HG03521 (cell line): ENCODE measurements around the gene CD81.

Experiments used
- ATAC-seq: cut with Tn5 transposase; IDR thresholded peaks from one replicate; pipeline ENCODE4 v1.9.1; 2021; ENCODE audit warnings: mild to moderate bottlenecking, moderate library complexity; ENCODE audit not compliant: unreplicated experiment

CD81 gene

DNA sequence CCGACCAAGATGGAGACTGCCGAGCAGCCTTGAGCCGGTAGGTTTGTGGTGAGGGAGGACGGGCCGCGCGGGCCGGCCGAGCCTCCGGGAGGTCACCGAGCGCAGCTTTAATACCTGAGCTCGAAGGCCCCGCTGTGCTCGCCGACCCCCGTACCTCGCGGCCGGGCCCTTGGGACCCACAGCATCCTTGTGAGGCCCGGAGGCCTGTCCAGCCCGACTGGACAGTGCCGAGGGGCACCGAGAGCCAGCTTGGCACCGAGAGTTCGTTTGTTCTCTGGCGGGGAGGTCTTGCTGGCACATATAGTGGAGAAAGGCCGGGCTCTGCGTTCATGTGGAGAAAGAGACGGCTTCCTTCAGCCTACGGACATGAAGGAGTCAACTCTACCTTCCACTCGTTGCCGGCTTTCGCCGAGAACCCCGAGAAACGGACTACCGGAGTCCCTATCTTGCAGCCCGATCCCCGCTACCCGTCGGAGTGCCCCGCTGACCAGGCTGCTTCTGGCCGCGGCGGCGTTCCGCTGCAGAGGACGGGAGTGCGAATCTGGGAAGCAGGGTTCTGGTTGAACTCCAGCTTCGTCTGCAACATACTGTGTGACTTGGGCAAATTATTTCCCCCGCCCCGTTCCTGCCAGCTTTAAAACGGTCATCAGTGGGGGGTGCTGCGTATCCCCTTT lies 23.8 kb downstream of the CD81 start:
- ATAC-seq, result no peak

DNA sequence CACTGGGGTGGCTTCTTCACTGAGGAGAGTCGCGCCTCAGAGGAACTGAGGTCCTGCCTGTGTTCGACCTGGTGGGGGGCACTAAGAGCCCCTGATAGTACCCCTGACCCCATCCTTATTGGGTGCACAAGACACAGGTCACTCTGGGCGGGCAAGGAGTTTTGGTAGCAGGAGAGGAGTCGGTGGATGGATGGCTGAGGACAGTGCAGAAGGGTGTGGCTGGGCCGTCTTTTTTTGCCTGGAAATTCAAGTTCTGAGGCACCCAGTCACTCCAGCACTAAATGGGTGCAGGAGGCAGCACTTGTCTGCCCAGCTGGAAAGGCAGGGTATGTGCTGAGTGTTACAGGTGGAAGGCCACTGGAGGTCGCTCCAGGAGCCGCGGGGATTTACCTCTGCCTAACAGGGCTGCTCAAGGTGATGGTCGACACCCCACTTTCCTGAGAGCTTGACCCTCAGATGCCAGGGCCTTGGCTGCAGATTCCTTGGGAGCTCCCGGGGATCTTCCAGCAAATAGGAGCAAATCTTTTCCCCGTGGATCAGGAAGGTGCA lies 24.4 kb downstream of the CD81 start:
- ATAC-seq, result no peak

DNA sequence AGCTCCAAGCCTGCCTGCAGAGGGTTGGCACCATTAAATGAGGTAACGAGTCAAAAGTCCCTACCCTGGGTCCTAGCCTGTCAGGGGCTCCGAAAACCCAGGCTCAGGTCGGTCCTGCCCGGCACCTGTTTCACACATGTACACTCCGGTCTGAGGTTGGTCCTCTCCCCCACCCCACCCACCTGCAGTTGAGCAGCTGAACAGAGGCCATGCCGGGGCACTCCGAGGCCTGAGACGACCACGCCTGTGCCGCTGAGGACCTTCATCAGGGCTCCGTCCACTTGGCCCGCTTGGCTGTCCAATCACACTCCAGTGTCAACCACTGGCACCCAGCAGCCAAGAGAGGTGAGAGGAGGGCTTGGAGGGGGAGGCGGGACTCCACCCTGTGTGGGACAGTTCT lies 25.0 kb downstream of the CD81 start:
- no peak for ATAC-seq

DNA sequence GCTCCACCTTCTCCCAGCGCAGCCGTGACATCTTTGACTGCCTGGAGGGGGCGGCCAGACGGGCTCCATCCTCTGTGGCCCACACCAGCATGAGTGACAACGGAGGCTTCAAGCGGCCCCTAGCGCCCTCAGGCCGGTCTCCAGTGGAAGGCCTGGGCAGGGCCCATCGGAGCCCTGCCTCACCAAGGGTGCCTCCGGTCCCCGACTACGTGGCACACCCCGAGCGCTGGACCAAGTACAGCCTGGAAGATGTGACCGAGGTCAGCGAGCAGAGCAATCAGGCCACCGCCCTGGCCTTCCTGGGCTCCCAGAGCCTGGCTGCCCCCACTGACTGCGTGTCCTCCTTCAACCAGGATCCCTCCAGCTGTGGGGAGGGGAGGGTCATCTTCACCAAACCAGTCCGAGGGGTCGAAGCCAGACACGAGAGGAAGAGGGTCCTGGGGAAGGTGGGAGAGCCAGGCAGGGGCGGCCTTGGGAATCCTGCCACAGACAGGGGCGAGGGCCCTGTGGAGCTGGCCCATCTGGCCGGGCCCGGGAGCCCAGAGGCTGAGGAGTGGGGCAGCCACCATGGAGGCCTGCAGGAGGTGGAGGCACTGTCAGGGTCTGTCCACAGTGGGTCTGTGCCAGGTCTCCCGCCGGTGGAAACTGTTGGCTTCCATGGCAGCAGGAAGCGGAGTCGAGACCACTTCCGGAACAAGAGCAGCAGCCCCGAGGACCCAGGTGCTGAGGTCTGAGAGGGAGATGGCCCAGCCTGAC lies 26.0 kb downstream of the CD81 start:
- ATAC-seq, result no peak

DNA sequence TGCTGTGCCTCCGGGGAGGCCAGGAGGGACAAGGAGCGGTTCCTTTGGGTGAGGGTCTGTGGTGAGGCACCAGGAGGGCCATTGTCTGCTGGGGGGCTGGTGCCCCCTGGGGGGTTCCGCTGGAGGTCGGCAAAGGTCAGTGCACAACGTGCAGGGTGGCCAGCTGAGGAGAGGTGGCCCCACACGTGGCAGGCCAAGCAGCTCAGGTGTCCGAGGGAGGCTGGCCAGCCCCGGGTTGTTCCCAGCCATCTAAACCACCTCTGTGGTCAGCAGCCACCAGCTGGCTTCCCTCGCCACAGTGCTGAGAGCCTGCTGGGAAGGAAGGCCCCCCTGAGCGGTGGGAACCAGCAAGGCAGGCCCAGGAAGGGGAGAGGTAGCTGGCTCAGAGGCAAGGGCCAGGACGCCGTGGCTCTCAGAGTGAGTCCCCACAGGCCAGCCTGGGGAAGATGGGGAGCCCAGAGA lies 27.7 kb downstream of the CD81 start:
- ATAC-seq, result no peak

DNA sequence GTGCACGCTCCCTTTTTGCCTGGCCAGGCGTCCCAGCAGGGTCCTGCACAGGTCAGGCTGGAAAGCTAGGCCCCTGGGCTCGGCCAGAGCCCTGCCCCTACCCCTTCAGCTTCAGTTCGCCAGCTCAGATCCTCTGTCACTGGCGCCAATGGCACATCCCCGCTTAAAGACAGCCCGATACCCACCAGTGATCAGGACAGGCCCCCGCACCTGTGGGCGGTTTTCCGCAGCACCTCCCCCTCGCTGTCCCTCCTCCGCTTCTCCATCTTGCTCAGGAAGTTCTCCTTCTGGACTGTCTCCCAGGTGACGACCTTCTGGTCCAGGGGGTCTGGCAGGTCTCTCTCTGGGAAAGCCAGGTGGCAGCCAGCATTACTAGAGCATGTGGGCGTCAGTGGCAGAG lies 29.3 kb downstream of the CD81 start:
- ATAC-seq, result no peak

DNA sequence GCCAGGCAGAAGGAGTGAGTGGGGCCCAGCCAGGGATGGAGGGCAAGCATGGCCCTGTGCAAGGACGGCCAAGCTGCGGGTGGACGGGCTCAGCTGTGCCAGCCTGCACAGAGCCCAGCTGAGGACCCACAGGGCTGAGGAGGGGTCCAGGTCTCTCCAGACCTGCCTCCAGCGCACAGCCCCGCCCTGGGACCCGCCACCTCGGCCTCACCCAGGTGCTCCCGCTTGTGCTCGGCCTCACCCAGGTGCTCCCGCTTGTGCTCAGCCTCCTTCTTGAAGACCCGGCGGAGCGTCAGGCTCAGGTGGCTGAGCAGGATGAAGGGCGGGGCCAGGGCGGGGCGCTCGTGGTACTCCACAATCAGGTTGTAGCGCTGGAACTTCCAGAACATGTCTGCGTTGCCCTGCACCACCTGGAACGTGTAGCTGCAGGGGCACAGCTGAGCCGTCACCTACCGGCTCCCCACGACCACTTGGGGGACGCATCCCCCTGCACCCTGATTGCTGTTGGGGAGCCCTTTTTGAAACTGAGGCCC lies 29.8 kb downstream of the CD81 start:
- ATAC-seq, result no peak

DNA sequence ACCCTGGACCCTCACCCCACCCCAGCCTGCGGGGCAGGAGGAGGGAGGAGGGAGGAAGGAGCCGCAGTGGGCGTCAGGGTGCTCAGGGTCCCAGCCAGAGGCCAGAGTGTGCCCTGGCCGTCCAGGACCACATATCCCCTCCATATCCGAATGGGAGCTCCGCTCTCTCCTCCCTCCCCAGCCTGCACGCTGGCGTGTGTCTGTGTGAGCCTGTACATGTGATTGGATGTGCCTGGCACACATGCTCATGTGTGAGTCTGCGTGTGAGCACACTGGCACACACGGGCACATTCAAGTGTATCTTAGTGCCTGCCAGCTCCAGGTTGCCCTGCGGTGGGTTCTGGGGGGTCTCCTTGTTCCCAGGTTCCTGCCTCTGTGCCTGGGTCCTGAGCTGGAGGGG lies 31.6 kb downstream of the CD81 start:
- no peak for ATAC-seq

DNA sequence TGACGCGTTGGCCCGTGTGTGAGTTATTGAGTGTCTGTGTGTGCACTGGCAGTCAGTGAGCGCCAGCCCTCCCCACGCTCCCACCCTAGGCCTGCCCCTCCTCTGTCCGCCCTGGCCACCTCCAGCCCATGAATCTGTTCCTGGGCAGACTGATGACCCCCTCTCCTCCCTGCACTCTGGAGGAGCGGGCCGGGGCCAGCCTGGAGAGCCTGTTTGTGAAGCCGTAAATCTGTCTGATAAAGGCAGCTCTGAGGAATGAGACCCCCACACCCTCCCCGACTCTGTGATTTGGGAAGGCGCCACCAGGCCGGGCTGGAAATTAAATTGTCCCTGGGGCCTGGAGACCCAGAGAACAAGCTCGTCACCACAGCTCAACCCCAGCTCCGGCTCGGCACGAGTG lies 32.0 kb downstream of the CD81 start:
- no peak for ATAC-seq

DNA sequence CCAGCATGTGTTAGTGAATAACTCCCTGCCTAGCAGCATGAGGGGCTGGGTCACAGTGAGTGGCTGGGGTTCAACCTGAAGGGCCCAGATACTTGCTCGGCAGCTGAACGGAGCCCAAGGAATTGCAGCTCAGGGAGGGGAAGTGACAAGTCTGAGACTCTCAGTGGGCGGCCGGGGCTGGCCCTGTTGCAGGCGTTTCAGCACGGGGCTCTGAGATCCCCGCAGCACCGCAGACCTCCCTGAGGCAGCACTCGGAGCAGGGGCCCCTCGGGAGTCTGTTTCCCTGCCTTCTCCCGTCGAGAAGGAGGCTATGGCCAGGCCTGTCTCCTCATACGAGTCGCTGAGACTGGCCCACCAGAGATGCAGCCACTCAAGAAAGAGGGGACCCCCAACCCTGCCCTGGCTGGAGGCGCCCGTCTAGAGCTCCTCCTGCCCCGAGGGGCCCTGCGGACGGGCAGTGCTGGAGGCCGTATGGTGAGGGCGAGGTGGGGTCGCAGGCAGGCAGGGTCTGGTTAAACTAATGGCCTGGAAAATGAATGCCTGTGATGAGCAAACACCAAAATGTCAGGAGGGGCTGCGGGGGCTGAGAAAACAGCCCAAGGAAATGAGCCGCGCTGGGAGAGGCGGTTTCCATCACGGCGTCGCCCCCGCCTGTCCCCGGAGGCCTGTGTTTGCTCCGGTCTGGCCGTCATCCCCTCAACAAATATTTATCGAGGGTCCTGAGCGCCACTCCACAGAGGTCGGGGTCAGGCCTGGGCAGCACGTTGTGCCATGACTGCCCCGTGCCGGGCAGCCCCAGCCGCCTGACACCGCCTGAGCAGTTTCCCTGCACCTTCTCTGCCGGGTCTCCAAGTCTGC lies 32.7 kb downstream of the CD81 start:
- ATAC-seq, result no peak

DNA sequence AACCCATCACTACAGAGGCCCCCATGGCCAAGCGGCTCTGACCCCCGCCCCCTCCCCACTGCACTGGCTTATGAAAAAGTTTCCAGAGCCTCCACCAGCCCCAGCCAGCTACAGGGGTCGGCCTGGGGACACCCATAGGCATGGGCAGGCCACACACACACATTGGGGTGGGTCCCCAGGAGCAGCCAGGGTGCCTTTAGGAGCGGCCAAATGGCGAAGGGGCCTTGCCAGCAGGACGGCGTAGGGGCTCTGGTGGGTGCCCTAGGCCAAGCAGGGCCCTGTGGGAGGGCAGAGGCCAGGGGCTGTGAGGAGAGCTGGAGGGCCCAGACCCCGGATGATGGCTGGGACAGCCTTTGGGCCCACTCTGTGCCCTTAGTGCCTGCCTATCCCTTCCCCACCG lies 33.5 kb downstream of the CD81 start:
- ATAC-seq, result no peak

DNA sequence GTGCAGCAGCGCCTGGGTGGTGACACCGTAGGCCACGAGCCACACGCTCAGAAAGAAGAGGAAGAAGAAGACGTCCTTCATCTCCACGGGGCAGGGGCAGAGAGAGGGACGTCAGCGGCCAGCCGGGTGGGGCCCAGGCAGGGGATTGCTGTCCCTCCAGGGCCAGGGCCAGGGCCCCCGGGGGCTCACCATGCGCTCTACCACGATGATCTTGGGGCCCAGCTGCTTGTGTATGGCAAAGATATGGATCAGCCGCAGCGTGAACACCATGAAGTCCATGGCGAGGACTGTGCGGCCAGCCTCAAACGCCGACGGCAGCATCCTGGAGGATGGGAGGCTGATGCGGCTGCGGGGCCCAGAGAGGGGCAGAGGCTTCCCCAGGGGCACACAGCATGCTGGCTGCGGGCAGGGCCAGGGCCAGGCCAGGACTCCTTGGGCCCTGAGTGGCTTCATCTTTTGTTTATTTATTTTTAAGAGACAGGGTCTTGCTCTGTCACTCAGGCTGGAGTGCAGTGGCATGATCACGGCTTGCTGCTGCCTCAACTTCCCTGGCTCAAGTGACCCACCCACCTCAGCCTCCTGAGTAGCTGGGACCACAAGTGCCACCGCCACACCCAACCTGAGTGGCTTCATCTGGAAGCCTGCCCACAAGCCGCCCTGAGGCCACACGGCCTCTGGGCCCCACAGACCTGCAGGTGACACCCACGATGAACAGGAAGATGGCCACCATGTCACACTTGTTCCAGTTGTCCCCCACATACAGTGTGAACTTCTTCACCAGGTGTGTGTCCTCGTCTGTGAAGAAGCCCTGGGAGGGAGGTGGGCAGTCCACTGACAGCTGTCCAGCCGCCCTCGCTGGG lies 34.6 kb downstream of the CD81 start:
- ATAC-seq, result no peak

DNA sequence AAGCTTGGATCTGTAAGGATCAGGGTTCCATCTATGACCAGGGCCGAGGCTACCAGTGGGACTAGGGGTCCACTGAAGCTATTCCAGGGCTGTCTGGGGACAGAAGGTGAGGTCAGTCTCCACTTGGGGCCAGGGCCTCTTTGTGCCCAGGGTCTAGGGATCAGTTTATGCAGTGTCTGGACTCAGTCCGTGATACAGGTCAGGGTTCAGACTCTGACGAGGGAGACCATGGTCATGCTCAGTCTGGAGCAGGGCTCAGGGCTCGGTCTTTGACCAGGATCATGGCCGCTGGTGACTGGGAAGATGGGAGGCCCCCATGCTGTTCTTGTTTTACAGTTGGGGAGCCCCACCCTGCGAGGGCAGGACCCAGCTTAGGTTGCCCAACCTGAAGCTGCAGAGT lies 35.2 kb downstream of the CD81 start:
- ATAC-seq, result no peak

DNA sequence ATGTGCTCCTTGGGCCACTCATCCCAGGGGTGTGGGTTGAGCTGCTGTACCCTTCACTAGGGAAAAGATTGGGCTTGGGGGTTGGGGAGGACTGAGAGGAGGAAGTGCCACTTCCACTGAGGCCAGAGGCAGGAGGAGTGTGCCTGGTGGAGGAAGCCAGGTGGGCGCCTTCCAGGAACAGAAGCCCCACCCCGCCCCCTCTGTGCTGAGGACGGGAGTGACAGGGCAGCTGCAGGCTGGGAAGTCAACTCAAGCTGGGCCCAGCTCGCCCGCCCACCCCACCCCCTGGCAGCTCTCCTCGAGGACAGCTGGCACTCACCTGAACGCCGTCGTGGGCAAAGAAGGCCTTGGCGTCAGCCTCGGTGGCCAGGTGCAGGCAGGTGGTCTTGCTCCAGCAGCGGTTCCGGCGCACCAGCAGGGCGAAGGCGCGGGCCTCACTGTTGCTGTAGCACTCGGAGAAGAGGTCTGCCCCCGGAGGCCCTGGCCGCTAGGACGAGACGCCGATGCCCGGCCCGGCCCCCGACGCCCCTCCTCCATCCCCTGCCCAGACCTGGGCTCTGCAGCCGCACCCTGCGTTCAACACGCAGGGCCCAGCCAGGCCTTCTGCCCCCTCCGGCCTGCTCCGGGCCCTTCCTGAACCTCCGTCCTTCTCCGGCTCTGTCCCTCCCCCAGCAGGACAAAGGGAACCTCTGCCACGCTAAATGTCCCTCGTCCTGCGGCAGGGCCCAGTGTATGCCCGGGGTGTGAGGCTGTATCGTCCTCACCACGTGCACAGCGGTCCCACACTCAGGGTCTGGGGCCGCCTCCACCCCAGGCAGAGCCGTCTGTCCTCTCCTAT lies 36.9 kb downstream of the CD81 start:
- no peak for ATAC-seq

DNA sequence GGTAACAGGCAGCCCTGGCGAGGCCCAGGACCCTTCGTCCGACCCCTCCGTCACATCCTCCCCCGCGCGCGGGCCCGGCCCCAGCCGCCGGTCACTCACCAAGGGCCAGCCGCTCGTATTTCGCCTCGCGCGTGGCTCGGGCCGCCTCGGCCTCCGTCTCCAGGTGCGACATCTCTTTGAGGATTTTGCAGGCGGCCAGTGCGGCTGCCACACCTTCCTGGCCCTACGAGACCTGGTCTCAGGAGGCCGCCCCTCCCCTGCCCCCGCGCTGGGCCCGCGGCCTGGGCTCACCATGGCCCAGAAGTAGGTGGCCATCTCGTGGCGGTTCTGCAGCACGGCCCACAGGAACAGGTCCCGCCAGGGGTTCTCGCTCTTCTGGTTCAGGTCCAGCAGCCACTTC lies 37.5 kb downstream of the CD81 start:
- ATAC-seq, result no peak

DNA sequence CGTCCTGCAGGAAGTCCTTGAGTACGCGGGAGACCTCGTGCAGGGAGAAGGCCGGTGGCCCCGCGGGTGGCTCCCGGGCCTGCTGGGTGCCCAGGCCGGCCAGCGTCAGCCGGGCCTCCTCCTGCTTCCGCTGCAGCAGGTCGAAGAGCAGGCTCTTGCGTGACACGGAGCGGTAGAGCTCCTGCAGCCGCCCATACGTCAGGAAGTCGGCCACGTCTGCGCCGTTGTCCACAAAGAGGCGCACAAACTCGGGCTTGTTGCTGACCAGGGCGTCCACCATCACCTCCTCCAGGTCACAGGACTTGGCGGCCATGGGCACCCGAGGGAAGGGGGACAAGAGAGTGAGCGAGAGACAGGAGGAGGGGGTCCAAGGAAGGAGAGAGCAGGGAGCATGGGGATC lies 38.1 kb downstream of the CD81 start:
- ATAC-seq, result no peak

DNA sequence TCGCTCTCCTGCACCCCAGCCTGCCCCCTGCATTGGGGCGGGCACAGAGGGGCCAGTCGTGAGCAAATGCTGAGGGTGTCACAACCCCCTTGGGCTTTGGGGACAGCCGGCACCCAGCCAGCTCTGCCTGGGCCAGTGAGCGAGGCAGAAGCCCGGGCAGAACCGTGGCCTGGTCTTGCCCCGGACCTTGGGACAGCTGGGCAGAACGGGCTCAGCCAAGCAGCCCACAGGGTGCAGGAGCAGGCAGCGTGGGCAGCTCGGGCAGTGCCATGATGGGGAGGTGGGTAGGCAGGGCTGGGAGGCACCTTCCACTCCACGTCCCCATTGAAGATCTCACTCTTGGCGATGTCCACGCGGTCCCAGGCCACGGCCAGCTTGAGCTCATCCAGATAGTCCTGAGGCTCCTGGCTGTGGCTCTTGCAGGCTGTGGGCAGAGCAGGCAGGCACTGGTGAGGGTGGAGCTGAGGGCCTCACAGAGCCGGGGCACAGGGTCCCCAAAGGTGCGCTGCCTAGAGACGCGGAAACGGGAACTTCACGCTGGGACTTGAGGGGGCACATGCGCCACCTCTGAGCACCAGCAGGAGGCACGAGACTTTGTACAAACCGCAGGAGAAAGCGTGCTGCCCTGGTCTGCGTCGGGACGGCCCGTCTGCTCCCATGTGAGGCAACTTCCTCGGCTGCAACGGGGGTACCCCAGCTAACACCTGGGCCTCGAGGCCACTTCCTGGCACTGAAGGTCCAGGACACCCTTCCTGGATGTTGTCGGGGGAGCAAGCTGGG lies 38.7 kb downstream of the CD81 start:
- no peak for ATAC-seq

DNA sequence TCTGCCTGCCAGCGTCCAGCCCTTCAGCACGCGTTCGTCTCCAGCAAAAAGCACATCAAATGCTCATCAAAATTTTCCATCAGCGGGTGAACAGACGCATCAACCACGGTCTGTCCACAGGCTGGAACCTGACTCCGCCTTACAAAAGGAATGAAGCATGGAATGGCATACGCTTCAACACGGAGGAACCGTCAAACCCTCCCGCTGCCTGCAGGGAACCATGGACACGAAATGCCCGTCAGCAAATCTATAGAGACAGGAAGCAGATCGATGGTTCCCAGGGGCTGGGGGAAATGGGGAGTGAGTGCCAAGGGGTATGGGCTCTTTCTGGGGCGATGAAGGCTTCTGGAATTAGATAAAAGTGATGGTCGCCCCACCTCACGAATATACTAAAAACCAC lies 39.7 kb downstream of the CD81 start:
- ATAC-seq, result no peak
